ENCODE measurements around the gene SPINDOC. TPM values are rescaled to one million over a fixed set of nuclear protein-coding genes. Genes with fewer than 3 reads are reported as not detected.

The SPINDOC gene
- polyA plus RNA-seq, 1 of the 3 experiments (the other 2 are of a cell fraction) = 45.0 TPM

- Histone ChIP-seq H3K27ac (ENCODE audit: low read depth in 2 of 2, low read length in 1 of 2) (peak overlapping the region in 1 of 2 experiments; percentile 41; a peak in 1 of 4 replicates), H3K9me2 (no peaks in the 10 kb centered on the region), H3K4me3 (ENCODE audit: low read depth in 2 of 2, low read length in 1 of 2) (peak overlapping the region; percentile 77 to 83; a peak in 3 of 4 replicates), H3K4me1 (ENCODE audit: control insufficient read depth in 1 of 2, insufficient read depth in 2 of 2, low read depth in 1 of 2, low read length in 1 of 2) (peaks cover 26 to 28% of the 10 kb centered on the region in 2 experiments; a peak in 3 of 4 replicates), H4K20me1 (ENCODE audit: insufficient read depth) (peaks cover 68% of the 10 kb centered on the region), H3K36me3 (replicated peaks in 1 of 2; ENCODE audit: control insufficient read depth in 1 of 2, insufficient read depth in 2 of 2, low read length in 1 of 2) (peaks cover 12 to 16% of the 10 kb centered on the region in 2 experiments), H3K79me2 (ENCODE audit: insufficient read depth) (peaks cover 74% of the 10 kb centered on the region), H3K4me2 (peak overlapping the region; percentile 94), H3K9me3 (no peaks in the 10 kb centered on the region), H3F3A (replicated peaks; ENCODE audit: insufficient read depth) (peaks cover 25% of the 10 kb centered on the region), H3K27me3 (ENCODE audit: insufficient read depth) (no peaks in the 10 kb centered on the region), H2AFZ (ENCODE audit: low read depth) (no peak overlapping the region), H3K9ac (peak overlapping the region; percentile 85)
- POLR2A ChIA-PET = no interaction called here
- TF ChIP-seq CHD2 (IDR thresholded peaks at IDR 0.05; ENCODE audit: low read length, partially characterized antibody) = no peak
- TF ChIP-seq FOXJ3 (CRISPR knock-in tag; IDR thresholded peaks at IDR 0.05) = no peak
- TF ChIP-seq FOXM1 (IDR thresholded peaks at IDR 0.05; ENCODE audit: low read depth) = no peak
- no peak for TF ChIP-seq TEAD4 (IDR thresholded peaks at IDR 0.05; ENCODE audit: borderline replicate concordance, insufficient read depth)
- no peak for TF ChIP-seq EP300 (IDR thresholded peaks at IDR 0.05; ENCODE audit: borderline replicate concordance in 1 of 2, low read depth in 1 of 2, low read length in 1 of 2)
- no peak for TF ChIP-seq GATA2 (CRISPR knock-in tag; IDR thresholded peaks at IDR 0.05)
- TF ChIP-seq RXRA (IDR thresholded peaks at IDR 0.05; ENCODE audit: borderline replicate concordance, low read depth) = no peak
- TF ChIP-seq FOSL2 (IDR thresholded peaks at IDR 0.05; ENCODE audit: borderline replicate concordance, low read depth) = no peak
- TF ChIP-seq RFX5 (IDR thresholded peaks at IDR 0.05; ENCODE audit: low read length) = no peak
- TF ChIP-seq POLR2AphosphoS5 (IDR thresholded peaks at IDR 0.05; ENCODE audit: low read depth, low read length) = no peak
- TF ChIP-seq SIN3A (IDR thresholded peaks at IDR 0.05; ENCODE audit: borderline replicate concordance, low read depth, low read length) = no peak
- TF ChIP-seq, protein P1, sequence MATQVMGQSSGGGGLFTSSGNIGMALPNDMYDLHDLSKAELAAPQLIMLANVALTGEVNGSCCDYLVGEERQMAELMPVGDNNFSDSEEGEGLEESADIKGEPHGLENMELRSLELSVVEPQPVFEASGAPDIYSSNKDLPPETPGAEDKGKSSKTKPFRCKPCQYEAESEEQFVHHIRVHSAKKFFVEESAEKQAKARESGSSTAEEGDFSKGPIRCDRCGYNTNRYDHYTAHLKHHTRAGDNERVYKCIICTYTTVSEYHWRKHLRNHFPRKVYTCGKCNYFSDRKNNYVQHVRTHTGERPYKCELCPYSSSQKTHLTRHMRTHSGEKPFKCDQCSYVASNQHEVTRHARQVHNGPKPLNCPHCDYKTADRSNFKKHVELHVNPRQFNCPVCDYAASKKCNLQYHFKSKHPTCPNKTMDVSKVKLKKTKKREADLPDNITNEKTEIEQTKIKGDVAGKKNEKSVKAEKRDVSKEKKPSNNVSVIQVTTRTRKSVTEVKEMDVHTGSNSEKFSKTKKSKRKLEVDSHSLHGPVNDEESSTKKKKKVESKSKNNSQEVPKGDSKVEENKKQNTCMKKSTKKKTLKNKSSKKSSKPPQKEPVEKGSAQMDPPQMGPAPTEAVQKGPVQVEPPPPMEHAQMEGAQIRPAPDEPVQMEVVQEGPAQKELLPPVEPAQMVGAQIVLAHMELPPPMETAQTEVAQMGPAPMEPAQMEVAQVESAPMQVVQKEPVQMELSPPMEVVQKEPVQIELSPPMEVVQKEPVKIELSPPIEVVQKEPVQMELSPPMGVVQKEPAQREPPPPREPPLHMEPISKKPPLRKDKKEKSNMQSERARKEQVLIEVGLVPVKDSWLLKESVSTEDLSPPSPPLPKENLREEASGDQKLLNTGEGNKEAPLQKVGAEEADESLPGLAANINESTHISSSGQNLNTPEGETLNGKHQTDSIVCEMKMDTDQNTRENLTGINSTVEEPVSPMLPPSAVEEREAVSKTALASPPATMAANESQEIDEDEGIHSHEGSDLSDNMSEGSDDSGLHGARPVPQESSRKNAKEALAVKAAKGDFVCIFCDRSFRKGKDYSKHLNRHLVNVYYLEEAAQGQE (IDR thresholded peaks at IDR 0.05; ENCODE audit: low read depth, low read length) = no peak
- no peak for TF ChIP-seq GABPA (IDR thresholded peaks at IDR 0.05; ENCODE audit: low read depth)
- TF ChIP-seq EZH2phosphoT487 (IDR thresholded peaks at IDR 0.05; ENCODE audit: borderline replicate concordance, low read depth) = no peak
- TF ChIP-seq TCF12 (IDR thresholded peaks at IDR 0.05) = no peak
- no peak for TF ChIP-seq MXI1 (IDR thresholded peaks at IDR 0.05; ENCODE audit: low read depth, low read length)
- TF ChIP-seq SMC3 (IDR thresholded peaks at IDR 0.05; ENCODE audit: low read depth, low read length) = no peak
- TF ChIP-seq CTCF (IDR thresholded peaks at IDR 0.05) = no peak
- CTCF ChIA-PET = interaction anchor here (1.1 to 6.7 kb wide), 4 partner anchors 95 to 311 kb away, joined by 3 to 162 read pairs (median 7); no protein-coding TSS in a partner anchor
- DNase-seq = no peak
- WGBS (ENCODE audit: low lambda C conversion rate) = 27% methylated on average over 2 of the region's 3 CpGs
These were observed 28.3 kb downstream of the SPINDOC start for GRCh38 chr11:63841554-63841953.
